ENCODE results near the gene IFIT2. TPM values are rescaled to one million over a fixed set of nuclear protein-coding genes. Genes with fewer than 3 reads are reported as not detected.

IFIT2 gene
- total RNA-seq, 2 donors from 2014 or later = 4.1 TPM

DNA sequence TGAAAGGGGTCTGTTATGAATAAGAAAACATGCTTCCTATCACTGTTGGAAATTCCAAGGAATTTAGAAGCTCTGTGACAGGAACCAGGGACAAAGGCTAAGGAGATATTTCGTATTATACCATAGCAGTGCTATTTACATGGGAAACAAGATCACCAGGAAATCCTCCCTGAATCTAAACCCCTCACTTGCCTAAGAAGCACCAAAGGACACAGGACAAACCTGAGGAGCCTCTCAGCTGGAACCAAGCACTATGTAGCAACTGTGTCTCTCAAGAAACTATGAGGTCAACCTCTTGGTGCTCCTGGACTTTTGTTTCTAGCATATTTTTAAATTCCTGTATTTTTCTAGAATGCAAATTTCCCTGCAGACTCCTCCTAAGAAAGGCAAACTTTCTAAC is 55.2 kb downstream of the IFIT2 start:
- H3K4me1 ChIP-seq (replicated peaks) = no peaks in the 10 kb centered on the region
- WGBS = 90% methylated on average over 1 of the region's 1 CpG
- no peaks in the 10 kb centered on the region for H3K36me3 ChIP-seq
- no peaks in the 10 kb centered on the region for H3K27me3 ChIP-seq (replicated peaks; ENCODE audit: insufficient read depth)
- intact Hi-C loops (cut with DNase I) = no loop called here
- no peak overlapping the region for H3K4me3 ChIP-seq
- H3K27ac ChIP-seq = no peak overlapping the region
- no peaks in the 10 kb centered on the region for H3K9me3 ChIP-seq
- DNase-seq (ENCODE audit: low spot score) = no peak
- TF ChIP-seq POLR2A (IDR thresholded peaks at IDR 0.05) = no peak
- TF ChIP-seq, protein P1, sequence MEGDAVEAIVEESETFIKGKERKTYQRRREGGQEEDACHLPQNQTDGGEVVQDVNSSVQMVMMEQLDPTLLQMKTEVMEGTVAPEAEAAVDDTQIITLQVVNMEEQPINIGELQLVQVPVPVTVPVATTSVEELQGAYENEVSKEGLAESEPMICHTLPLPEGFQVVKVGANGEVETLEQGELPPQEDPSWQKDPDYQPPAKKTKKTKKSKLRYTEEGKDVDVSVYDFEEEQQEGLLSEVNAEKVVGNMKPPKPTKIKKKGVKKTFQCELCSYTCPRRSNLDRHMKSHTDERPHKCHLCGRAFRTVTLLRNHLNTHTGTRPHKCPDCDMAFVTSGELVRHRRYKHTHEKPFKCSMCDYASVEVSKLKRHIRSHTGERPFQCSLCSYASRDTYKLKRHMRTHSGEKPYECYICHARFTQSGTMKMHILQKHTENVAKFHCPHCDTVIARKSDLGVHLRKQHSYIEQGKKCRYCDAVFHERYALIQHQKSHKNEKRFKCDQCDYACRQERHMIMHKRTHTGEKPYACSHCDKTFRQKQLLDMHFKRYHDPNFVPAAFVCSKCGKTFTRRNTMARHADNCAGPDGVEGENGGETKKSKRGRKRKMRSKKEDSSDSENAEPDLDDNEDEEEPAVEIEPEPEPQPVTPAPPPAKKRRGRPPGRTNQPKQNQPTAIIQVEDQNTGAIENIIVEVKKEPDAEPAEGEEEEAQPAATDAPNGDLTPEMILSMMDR (IDR thresholded peaks at IDR 0.05) = no peak
- no peak for TF ChIP-seq POLR2AphosphoS5 (IDR thresholded peaks at IDR 0.05)

DNA sequence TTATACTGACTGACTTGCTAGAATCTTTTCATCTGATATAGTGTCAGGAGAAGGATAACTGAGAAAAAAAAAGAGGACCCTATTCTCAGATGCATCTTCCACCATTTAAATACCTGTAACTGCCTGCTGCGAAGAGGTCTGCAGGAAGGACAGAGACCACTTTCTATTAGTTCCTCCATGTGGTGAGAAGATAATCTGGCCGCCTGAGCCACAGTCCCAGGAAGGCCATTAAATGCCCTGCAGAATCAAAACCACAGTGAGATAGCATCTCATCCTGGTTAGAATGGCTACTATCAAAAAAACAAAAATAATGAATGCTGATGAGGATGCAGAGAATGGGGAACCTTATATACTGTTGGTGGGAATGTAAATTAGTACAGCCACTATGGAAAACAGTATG is 56.1 kb downstream of the IFIT2 start:
- Histone ChIP-seq H3K36me3 (no peaks in the 10 kb centered on the region), H3K4me3 (no peak overlapping the region), H3K27me3 (replicated peaks; ENCODE audit: insufficient read depth) (no peaks in the 10 kb centered on the region), H3K9me3 (no peaks in the 10 kb centered on the region), H3K27ac (no peak overlapping the region), H3K4me1 (replicated peaks) (no peaks in the 10 kb centered on the region)
- TF ChIP-seq, protein P1 (IDR thresholded peaks at IDR 0.05) = no peak
- no peak for TF ChIP-seq POLR2AphosphoS5 (IDR thresholded peaks at IDR 0.05)
- TF ChIP-seq POLR2A (IDR thresholded peaks at IDR 0.05) = no peak
- no peak for DNase-seq (ENCODE audit: low spot score)
- intact Hi-C loops (cut with DNase I) = no loop called here
- 85% methylated on average over 2 of the region's 2 CpGs for WGBS

Other genes with a start within 250 kb of the IFIT2 start
- gene CH25H, start 94.7 kb upstream of the IFIT2 start, total RNA-seq = 1 to 10 TPM; 1.1 to 1.6 TPM
- gene LIPA, start 50.3 kb upstream of the IFIT2 start, total RNA-seq = 10 to 100 TPM; 25.6 to 37.2 TPM
- gene IFIT3, start 26.0 kb downstream of the IFIT2 start, total RNA-seq = 1 to 10 TPM; 6.4 to 9.5 TPM
- not detected for gene IFIT1B, start 76.0 kb downstream of the IFIT2 start, total RNA-seq
- 10 to 100 TPM in 1 of 2 donors, 1 to 10 TPM in 1; 7.6 to 17.4 TPM for gene IFIT1, start 90.6 kb downstream of the IFIT2 start, total RNA-seq
- gene IFIT5, start 112.5 kb downstream of the IFIT2 start, total RNA-seq = 10 to 100 TPM; 11.5 TPM
- 1 to 10 TPM in 1 of 2 donors, under 1 TPM in 1; 0.09 to 4.4 TPM for gene SLC16A12, start 233.5 kb downstream of the IFIT2 start, total RNA-seq